GM23338 (cell line): ENCODE data around the gene KLHL25. TPM values are rescaled to one million over a fixed set of nuclear protein-coding genes. Genes with fewer than 3 reads are reported as not detected.

Experiments
- ATAC-seq: fragments of 200-7000 bp; cut with Tn5 transposase; 3 replicates; pipeline ENCODE4 v1.9.1; 2020
- DNase-seq: peaks from one replicate; pipeline ENCODE4 v3.0.0-alpha.2; 2015; ENCODE audit warnings: low spot score
- H2AFZ ChIP-seq: fragments of 200-600 bp; sonication (generic); 2 replicates; pipeline ENCODE4 v1.8.0; 2016; ENCODE audit warnings: antibody characterized with exemption, mild to moderate bottlenecking, moderate library complexity
- H3F3A ChIP-seq: fragments of 200-600 bp; sonication (generic); replicated peaks from 2 replicates; pipeline ENCODE4 v1.8.0; 2017; ENCODE audit warnings: antibody characterized with exemption, mixed run types, low read depth
- H3K27ac ChIP-seq: fragments of 200-600 bp; sonication (generic); 2 replicates; pipeline ENCODE4 v1.6.1; 2016; ENCODE audit warnings: low read depth
- H3K27me3 ChIP-seq: fragments of 200-600 bp; sonication (generic); 2 replicates; pipeline ENCODE4 v1.8.0; 2016; ENCODE audit warnings: mild to moderate bottlenecking, mixed run types, moderate library complexity; ENCODE audit not compliant: insufficient read depth
- H3K36me3 ChIP-seq: fragments of 200-600 bp; sonication (generic); 2 replicates; pipeline ENCODE4 v1.8.0; 2016; ENCODE audit warnings: mild to moderate bottlenecking; ENCODE audit not compliant: insufficient read depth
- H3K4me1 ChIP-seq: fragments of 200-600 bp; sonication (generic); 2 replicates; pipeline ENCODE4 v1.8.0; 2016; ENCODE audit warnings: mild to moderate bottlenecking, moderate library complexity; ENCODE audit not compliant: insufficient read depth
- H3K4me2 ChIP-seq: fragments of 200-600 bp; sonication (generic); 2 replicates; pipeline ENCODE4 v1.7.1; 2017; ENCODE audit warnings: mixed run types
- H3K4me3 ChIP-seq: fragments of 200-600 bp; sonication (generic); 2 replicates; pipeline ENCODE4 v1.6.1; 2016; ENCODE audit warnings: mixed run types
- H3K79me2 ChIP-seq: fragments of 200-600 bp; sonication (generic); replicated peaks from 2 replicates; pipeline ENCODE4 v1.8.0; 2017; ENCODE audit warnings: mild to moderate bottlenecking; ENCODE audit not compliant: insufficient read depth
- H3K9me2 ChIP-seq: fragments of 200-600 bp; sonication (generic); 2 replicates; pipeline ENCODE4 v1.8.0; 2017; ENCODE audit not compliant: insufficient read depth
- H4K20me1 ChIP-seq: fragments of 200-600 bp; sonication (generic); replicated peaks from 2 replicates; pipeline ENCODE4 v1.8.0; 2017; ENCODE audit warnings: mild to moderate bottlenecking; ENCODE audit not compliant: insufficient read depth
- H3K27ac Mint-ChIP-seq: 2 replicates; pipeline ENCODE4 v1.8.0; 2020; ENCODE audit warnings: inconsistent platforms, mild to moderate bottlenecking, moderate library complexity, mixed read lengths
- H3K27me3 Mint-ChIP-seq: 3 replicates; pipeline ENCODE4 v1.8.0; 2022; ENCODE audit warnings: low read depth, mild to moderate bottlenecking, moderate library complexity, mixed read lengths, inconsistent platforms; ENCODE audit not compliant: insufficient read depth, poor library complexity
- H3K36me3 Mint-ChIP-seq: 3 replicates; pipeline ENCODE4 v1.8.0; 2021; ENCODE audit warnings: low read depth, mild to moderate bottlenecking, inconsistent platforms, moderate library complexity, mixed read lengths
- H3K4me1 Mint-ChIP-seq: 3 replicates; pipeline ENCODE4 v1.8.0; 2020; ENCODE audit warnings: mild to moderate bottlenecking, inconsistent platforms, mixed read lengths
- H3K4me3 Mint-ChIP-seq: 3 replicates; pipeline ENCODE4 v1.8.0; 2021; ENCODE audit warnings: moderate library complexity, mild to moderate bottlenecking, inconsistent platforms, mixed read lengths
- H3K9me3 Mint-ChIP-seq: 3 replicates; pipeline ENCODE4 v1.8.0; 2020; ENCODE audit warnings: moderate library complexity, mild to moderate bottlenecking, inconsistent platforms, mixed read lengths
- CREB1 ChIP-seq: fragments of 250-450 bp; sonication (Bioruptor Pico); IDR thresholded peaks from 2 replicates; pipeline ENCODE4 v1.5.0; 2020; ENCODE audit warnings: low read depth, mild to moderate bottlenecking, moderate library complexity
- EZH2 ChIP-seq: fragments of 200-600 bp; sonication (generic); IDR thresholded peaks from one replicate; pipeline ENCODE4 v1.8.0; 2017; ENCODE audit warnings: antibody characterized with exemption, mild to moderate bottlenecking, low read depth; ENCODE audit not compliant: unreplicated experiment
- EZH2phosphoT487 ChIP-seq: fragments of 200-600 bp; sonication (generic); IDR thresholded peaks from one replicate; pipeline ENCODE4 v1.8.1; 2018; ENCODE audit warnings: antibody characterized with exemption; ENCODE audit not compliant: unreplicated experiment
- JUNB ChIP-seq: IDR thresholded peaks from one replicate; pipeline ENCODE4 v1.6.1; 2016; ENCODE audit warnings: antibody characterized with exemption; ENCODE audit not compliant: unreplicated experiment
- NANOG ChIP-seq: IDR thresholded peaks from 2 replicates; pipeline ENCODE4 v1.6.1; 2016; ENCODE audit warnings: antibody characterized with exemption, borderline replicate concordance
- POLR2AphosphoS5 ChIP-seq: IDR thresholded peaks from 2 replicates; pipeline ENCODE4 v1.6.1; 2016; ENCODE audit warnings: antibody characterized with exemption, low read depth
- STAT1 ChIP-seq: IDR thresholded peaks from one replicate; pipeline ENCODE4 v1.6.1; 2016; ENCODE audit warnings: antibody characterized with exemption; ENCODE audit not compliant: unreplicated experiment
- ZNF114 ChIP-seq: fragments of 250-450 bp; sonication (Bioruptor Pico); IDR thresholded peaks from 2 replicates; pipeline ENCODE4 v1.5.0; 2020; ENCODE audit warnings: mild to moderate bottlenecking, moderate library complexity
- ZNF331 ChIP-seq: fragments of 250-450 bp; sonication (Bioruptor Pico); IDR thresholded peaks from 2 replicates; pipeline ENCODE4 v1.5.0; 2020; ENCODE audit warnings: low read depth, mild to moderate bottlenecking, moderate library complexity
- polyA plus RNA-seq: library from polyadenylated mRNA; unstranded; fragments of >200 nt; fragmentation: Nextera tagmentation; extraction: Ambion mirVana; gene quantifications from 2 replicates; pipeline ENCODE4 v1.2.1, GENCODE V29; 2016
- total RNA-seq: library from RNA; depleted of rRNA; stranded (reverse); fragments of >200 nt; shearing (Covaris generic); gene quantifications from 2 replicates; pipeline ENCODE4 v1.2.3, GENCODE V29; 2014
- TF ChIP-seq, protein P1 (sequence below): IDR thresholded peaks from one replicate; pipeline ENCODE4 v1.6.1; 2018; ENCODE audit warnings: antibody characterized with exemption; ENCODE audit not compliant: unreplicated experiment
- TF ChIP-seq, protein P2 (sequence below), 2 experiments: fragments of 200-600 bp in 1 of 2; sonication (generic) in 1 of 2; conservative IDR thresholded peaks; 2 replicates each; pipeline versions ENCODE4 v1.5.1 to v1.6.1; 2016 to 2017; ENCODE audit warnings: antibody characterized with exemption in 2 of 2, low read depth in 2 of 2, mild to moderate bottlenecking in 2 of 2, moderate library complexity in 1 of 2
- TF ChIP-seq, protein P3 (sequence below): fragments of 250-450 bp; sonication (Bioruptor Pico); IDR thresholded peaks from 2 replicates; pipeline ENCODE4 v1.5.0; 2020; ENCODE audit warnings: mild to moderate bottlenecking, moderate library complexity
- TF ChIP-seq, protein P4 (sequence below): IDR thresholded peaks from 2 replicates; pipeline ENCODE4 v1.6.1; 2016; ENCODE audit warnings: antibody characterized with exemption

KLHL25 gene
- total and polyA plus RNA-seq, 2 experiments from 2014 or later = 5.2 to 28.5 TPM

DNA sequence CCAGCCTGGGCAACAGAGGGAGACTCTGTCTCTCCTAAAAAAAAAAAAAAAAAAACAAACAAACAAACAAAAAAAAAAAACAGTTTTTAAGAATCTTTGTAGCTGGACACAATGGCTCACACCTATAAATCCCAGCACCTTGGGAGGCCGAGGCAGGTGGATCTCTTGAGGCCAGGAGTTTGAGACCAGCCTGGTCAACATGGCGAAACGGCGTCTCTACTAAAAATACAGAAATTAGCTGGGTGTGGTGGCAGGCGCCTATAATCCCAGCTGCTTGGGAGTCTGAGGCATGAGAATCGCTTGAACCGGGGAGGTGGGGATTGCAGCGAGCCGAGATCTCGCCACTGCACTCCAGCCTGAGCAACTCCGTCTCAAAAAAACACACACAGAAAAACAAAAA, 53.1 kb downstream of the KLHL25 start:
- Histone ChIP-seq H3K4me3 (no peak overlapping the region), H3K79me2 (no peaks in the 10 kb centered on the region), H3K9me2 (no peaks in the 10 kb centered on the region), H2AFZ (no peak overlapping the region), H3K4me2 (no peak overlapping the region), H3K27me3 (no peaks in the 10 kb centered on the region), H3K4me1 (0 out of 2 replicates have a peak, but pooled peaks cover 3% of the 10 kb centered on the region), H3K27ac (peak overlapping the region; percentile 55; the same call in 1 of the 2 replicates), H3K36me3 (0 out of 2 replicates have a peak, but pooled peaks cover 9% of the 10 kb centered on the region), H3F3A (no peaks in the 10 kb centered on the region), H4K20me1 (no peaks in the 10 kb centered on the region)
- ATAC-seq (no peak), DNase-seq (no peak)
- Mint-ChIP-seq H3K36me3 (peaks cover 55% of the 10 kb centered on the region), H3K4me1 (peaks cover 15% of the 10 kb centered on the region; the same call in 2 of the 3 replicates), H3K9me3 (no peaks in the 10 kb centered on the region; the same call in 2 of the 3 replicates), H3K27me3 (peaks cover 18% of the 10 kb centered on the region), H3K4me3 (no peak overlapping the region), H3K27ac (no peak overlapping the region; the same call in 1 of the 2 replicates)
- no peak for TF ChIP-seq EZH2phosphoT487
- no peak for TF ChIP-seq ZNF114 (CRISPR knock-in tag)
- no peak for TF ChIP-seq NANOG
- no peak for TF ChIP-seq EZH2
- TF ChIP-seq POLR2AphosphoS5 = no peak
- TF ChIP-seq ZNF331 (CRISPR knock-in tag) = no peak
- TF ChIP-seq CREB1 (CRISPR knock-in tag) = no peak
- TF ChIP-seq, protein P1, sequence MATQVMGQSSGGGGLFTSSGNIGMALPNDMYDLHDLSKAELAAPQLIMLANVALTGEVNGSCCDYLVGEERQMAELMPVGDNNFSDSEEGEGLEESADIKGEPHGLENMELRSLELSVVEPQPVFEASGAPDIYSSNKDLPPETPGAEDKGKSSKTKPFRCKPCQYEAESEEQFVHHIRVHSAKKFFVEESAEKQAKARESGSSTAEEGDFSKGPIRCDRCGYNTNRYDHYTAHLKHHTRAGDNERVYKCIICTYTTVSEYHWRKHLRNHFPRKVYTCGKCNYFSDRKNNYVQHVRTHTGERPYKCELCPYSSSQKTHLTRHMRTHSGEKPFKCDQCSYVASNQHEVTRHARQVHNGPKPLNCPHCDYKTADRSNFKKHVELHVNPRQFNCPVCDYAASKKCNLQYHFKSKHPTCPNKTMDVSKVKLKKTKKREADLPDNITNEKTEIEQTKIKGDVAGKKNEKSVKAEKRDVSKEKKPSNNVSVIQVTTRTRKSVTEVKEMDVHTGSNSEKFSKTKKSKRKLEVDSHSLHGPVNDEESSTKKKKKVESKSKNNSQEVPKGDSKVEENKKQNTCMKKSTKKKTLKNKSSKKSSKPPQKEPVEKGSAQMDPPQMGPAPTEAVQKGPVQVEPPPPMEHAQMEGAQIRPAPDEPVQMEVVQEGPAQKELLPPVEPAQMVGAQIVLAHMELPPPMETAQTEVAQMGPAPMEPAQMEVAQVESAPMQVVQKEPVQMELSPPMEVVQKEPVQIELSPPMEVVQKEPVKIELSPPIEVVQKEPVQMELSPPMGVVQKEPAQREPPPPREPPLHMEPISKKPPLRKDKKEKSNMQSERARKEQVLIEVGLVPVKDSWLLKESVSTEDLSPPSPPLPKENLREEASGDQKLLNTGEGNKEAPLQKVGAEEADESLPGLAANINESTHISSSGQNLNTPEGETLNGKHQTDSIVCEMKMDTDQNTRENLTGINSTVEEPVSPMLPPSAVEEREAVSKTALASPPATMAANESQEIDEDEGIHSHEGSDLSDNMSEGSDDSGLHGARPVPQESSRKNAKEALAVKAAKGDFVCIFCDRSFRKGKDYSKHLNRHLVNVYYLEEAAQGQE = no peak
- no peak for TF ChIP-seq STAT1
- TF ChIP-seq JUNB = no peak
- TF ChIP-seq, protein P2, sequence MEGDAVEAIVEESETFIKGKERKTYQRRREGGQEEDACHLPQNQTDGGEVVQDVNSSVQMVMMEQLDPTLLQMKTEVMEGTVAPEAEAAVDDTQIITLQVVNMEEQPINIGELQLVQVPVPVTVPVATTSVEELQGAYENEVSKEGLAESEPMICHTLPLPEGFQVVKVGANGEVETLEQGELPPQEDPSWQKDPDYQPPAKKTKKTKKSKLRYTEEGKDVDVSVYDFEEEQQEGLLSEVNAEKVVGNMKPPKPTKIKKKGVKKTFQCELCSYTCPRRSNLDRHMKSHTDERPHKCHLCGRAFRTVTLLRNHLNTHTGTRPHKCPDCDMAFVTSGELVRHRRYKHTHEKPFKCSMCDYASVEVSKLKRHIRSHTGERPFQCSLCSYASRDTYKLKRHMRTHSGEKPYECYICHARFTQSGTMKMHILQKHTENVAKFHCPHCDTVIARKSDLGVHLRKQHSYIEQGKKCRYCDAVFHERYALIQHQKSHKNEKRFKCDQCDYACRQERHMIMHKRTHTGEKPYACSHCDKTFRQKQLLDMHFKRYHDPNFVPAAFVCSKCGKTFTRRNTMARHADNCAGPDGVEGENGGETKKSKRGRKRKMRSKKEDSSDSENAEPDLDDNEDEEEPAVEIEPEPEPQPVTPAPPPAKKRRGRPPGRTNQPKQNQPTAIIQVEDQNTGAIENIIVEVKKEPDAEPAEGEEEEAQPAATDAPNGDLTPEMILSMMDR (conservative IDR thresholded peaks at IDR 0.05; ENCODE audit: low read depth in 2 of 2) = no peak
- TF ChIP-seq, protein P3, sequence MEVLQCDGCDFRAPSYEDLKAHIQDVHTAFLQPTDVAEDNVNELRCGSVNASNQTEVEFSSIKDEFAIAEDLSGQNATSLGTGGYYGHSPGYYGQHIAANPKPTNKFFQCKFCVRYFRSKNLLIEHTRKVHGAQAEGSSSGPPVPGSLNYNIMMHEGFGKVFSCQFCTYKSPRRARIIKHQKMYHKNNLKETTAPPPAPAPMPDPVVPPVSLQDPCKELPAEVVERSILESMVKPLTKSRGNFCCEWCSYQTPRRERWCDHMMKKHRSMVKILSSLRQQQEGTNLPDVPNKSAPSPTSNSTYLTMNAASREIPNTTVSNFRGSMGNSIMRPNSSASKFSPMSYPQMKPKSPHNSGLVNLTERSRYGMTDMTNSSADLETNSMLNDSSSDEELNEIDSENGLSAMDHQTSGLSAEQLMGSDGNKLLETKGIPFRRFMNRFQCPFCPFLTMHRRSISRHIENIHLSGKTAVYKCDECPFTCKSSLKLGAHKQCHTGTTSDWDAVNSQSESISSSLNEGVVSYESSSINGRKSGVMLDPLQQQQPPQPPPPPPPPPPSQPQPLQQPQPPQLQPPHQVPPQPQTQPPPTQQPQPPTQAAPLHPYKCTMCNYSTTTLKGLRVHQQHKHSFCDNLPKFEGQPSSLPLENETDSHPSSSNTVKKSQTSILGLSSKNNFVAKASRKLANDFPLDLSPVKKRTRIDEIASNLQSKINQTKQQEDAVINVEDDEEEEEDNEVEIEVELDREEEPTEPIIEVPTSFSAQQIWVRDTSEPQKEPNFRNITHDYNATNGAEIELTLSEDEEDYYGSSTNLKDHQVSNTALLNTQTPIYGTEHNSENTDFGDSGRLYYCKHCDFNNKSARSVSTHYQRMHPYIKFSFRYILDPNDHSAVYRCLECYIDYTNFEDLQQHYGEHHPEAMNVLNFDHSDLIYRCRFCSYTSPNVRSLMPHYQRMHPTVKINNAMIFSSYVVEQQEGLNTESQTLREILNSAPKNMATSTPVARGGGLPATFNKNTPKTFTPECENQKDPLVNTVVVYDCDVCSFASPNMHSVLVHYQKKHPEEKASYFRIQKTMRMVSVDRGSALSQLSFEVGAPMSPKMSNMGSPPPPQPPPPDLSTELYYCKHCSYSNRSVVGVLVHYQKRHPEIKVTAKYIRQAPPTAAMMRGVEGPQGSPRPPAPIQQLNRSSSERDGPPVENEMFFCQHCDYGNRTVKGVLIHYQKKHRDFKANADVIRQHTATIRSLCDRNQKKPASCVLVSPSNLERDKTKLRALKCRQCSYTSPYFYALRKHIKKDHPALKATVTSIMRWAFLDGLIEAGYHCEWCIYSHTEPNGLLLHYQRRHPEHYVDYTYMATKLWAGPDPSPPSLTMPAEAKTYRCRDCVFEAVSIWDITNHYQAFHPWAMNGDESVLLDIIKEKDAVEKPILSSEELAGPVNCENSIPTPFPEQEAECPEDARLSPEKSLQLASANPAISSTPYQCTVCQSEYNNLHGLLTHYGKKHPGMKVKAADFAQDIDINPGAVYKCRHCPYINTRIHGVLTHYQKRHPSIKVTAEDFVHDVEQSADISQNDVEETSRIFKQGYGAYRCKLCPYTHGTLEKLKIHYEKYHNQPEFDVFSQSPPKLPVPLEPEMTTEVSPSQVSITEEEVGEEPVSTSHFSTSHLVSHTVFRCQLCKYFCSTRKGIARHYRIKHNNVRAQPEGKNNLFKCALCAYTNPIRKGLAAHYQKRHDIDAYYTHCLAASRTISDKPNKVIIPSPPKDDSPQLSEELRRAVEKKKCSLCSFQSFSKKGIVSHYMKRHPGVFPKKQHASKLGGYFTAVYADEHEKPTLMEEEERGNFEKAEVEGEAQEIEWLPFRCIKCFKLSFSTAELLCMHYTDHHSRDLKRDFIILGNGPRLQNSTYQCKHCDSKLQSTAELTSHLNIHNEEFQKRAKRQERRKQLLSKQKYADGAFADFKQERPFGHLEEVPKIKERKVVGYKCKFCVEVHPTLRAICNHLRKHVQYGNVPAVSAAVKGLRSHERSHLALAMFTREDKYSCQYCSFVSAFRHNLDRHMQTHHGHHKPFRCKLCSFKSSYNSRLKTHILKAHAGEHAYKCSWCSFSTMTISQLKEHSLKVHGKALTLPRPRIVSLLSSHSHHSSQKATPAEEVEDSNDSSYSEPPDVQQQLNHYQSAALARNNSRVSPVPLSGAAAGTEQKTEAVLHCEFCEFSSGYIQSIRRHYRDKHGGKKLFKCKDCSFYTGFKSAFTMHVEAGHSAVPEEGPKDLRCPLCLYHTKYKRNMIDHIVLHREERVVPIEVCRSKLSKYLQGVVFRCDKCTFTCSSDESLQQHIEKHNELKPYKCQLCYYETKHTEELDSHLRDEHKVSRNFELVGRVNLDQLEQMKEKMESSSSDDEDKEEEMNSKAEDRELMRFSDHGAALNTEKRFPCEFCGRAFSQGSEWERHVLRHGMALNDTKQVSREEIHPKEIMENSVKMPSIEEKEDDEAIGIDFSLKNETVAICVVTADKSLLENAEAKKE (CRISPR knock-in tag) = no peak
- TF ChIP-seq, protein P4, sequence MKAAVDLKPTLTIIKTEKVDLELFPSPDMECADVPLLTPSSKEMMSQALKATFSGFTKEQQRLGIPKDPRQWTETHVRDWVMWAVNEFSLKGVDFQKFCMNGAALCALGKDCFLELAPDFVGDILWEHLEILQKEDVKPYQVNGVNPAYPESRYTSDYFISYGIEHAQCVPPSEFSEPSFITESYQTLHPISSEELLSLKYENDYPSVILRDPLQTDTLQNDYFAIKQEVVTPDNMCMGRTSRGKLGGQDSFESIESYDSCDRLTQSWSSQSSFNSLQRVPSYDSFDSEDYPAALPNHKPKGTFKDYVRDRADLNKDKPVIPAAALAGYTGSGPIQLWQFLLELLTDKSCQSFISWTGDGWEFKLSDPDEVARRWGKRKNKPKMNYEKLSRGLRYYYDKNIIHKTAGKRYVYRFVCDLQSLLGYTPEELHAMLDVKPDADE = no peak
